ENCODE results near the gene CACNA1D.

Gene CACNA1D

DNA sequence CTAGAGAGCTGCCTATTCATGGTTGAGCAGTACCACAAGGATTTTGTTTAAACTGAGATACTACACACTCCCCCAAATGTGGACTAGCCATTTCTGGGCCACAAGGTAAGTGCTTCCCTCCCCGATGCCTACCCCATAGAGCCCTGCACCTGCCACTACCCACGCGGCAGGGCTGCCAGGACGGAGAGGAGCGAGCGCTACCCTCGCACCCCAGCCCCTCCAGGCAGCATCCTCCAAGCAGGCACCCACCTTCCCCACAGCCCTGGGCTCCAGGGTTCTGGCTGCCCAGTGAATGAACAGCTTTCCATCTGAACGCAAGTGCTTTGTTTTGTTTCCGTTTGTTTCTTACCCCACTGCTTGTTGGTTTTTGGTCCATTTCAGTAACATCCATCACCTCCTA lies 292.6 kb downstream of the CACNA1D start:
- no peak for DNase-seq (ENCODE audit: low spot score)

DNA sequence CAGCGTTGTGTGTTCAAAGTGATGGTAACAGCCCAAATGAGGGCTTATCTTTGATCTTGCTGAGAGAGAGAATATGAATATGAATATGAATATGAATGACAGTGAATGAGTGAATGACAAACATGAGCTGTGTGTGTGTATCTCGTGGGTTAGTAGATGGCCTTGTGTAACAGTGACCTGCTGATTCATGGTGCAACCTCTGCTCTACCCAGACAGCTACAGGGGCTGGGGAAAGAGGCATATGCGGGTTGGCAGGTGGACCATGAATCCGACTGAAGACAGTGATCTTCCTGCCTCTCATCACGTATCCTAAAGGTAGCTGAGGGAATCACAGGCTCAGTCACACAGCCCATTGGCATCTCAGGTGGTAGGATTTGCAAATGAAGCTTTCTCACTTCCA lies 293.6 kb downstream of the CACNA1D start:
- no peak for DNase-seq (ENCODE audit: low spot score)

GRCh38 chr3:53789459-53789858 lies 295.0 kb downstream of the CACNA1D start:
- no peak for DNase-seq (ENCODE audit: low spot score)

- no peak for DNase-seq (ENCODE audit: low spot score)
Observed at GRCh38 chr3:53790470-53790869, 296.1 kb downstream of the CACNA1D start.

GRCh38 chr3:53791317-53791716 lies 296.9 kb downstream of the CACNA1D start:
- DNase-seq (ENCODE audit: low spot score): no peak

GRCh38 chr3:53792866-53793265 lies 298.5 kb downstream of the CACNA1D start:
- DNase-seq (ENCODE audit: low spot score): no peak

GRCh38 chr3:53794597-53794996 lies 300.2 kb downstream of the CACNA1D start:
- no peak for DNase-seq (ENCODE audit: low spot score)

DNA sequence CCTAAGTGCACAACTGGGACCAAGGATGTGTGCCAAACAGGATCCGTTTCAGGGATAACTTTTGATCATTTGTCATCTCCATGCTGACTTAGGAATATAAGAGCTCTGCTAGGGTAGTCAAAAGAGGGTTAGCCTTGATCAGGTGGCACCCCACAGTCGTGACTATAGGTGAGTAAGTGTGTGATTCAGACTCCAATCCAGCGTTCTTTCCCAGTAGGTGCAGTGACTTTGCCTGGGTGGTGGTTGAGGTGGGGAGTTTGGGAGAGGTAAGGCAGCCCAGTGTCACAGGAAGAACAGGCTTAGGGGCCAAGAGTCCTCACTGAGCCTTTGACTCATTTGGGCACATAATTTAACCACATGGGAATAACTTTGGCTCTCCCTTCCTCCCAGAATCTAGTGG lies 300.8 kb downstream of the CACNA1D start:
- DNase-seq (ENCODE audit: low spot score): no peak

- DNase-seq (ENCODE audit: low spot score): no peak
Observed at GRCh38 chr3:53795789-53796560, 301.6 kb downstream of the CACNA1D start.

GRCh38 chr3:53798144-53798543 lies 303.7 kb downstream of the CACNA1D start:
- no peak for DNase-seq (ENCODE audit: low spot score)

DNA sequence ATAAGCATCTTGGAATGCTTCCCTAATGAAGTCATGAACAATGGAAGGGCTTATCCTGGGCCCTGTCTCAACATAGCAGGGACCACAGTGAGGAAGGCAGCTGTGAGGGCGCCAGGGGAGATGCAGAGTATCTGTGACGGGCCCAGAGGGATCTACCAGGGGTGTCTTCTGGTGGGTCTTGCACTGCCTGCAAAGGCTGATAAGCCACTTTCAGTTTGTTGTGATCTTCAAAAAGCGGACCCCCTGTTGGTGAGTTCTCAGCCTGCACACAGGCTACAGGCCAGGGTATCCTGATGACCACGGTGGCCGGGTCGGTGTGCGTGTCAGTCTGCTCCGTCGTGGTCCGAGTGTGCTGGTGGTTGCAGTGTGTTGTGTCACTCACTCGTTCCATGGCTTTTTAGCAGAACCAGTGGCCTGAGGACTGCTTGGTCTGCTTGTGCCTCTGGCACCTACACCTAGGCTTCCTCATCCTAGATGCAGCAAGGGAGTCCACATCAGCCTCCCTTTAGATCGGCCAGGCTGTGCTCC lies 305.0 kb downstream of the CACNA1D start:
- DNase-seq (ENCODE audit: low spot score): no peak

- no peak for DNase-seq (ENCODE audit: low spot score)
Observed at GRCh38 chr3:53800041-53800906, 305.9 kb downstream of the CACNA1D start.

DNA sequence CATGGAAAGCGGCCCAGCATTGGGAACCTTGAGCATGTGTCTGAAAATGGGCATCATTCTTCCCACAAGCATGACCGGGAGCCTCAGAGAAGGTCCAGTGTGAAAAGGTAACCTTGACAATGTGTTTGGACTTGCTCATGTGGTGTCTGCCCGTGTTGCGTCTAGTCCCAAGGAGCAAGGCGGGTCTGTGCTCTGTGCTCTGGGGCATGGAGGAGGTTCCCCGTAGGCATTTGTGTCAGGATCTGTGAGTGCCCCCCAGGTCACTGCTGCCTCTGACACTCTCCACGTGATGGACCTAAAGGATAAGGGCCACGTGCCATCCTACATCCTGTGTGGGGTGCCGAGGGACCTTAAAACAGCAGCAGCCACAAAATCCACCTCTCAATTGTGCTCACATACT lies 306.9 kb downstream of the CACNA1D start:
- DNase-seq (ENCODE audit: low spot score): no peak

DNA sequence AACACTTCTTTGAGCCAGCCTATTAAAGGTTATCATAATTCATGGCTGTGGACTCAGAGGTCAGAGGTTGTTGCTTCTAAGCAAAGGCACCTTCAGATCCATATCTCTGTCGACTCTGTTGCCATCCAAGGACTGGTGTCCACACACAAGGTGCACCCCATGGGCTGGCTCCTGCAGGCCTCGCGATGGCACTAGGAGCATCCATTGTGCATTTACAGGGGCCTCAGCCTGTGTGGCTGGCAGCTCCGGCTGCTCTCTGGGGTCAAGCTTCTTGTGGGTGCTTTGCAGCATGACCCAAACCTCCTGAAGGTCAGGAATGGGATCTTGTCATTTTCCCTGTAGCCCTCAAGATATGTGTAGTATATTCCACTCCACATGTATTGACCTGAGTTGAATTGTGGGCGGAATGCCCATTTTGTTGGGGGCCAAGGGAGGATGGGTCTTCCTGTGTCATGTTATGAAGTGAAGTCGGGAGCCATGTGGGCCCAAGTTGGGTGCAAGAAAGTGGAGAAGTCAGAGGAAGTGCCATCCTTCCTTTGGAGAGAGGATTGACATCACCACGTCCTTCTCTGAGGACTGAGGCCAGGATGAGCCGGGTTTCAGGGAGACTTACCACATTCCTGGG lies 308.0 kb downstream of the CACNA1D start:
- DNase-seq (ENCODE audit: low spot score): no peak

- DNase-seq (ENCODE audit: low spot score): no peak
Observed at GRCh38 chr3:53803124-53803815, 308.9 kb downstream of the CACNA1D start.

DNA sequence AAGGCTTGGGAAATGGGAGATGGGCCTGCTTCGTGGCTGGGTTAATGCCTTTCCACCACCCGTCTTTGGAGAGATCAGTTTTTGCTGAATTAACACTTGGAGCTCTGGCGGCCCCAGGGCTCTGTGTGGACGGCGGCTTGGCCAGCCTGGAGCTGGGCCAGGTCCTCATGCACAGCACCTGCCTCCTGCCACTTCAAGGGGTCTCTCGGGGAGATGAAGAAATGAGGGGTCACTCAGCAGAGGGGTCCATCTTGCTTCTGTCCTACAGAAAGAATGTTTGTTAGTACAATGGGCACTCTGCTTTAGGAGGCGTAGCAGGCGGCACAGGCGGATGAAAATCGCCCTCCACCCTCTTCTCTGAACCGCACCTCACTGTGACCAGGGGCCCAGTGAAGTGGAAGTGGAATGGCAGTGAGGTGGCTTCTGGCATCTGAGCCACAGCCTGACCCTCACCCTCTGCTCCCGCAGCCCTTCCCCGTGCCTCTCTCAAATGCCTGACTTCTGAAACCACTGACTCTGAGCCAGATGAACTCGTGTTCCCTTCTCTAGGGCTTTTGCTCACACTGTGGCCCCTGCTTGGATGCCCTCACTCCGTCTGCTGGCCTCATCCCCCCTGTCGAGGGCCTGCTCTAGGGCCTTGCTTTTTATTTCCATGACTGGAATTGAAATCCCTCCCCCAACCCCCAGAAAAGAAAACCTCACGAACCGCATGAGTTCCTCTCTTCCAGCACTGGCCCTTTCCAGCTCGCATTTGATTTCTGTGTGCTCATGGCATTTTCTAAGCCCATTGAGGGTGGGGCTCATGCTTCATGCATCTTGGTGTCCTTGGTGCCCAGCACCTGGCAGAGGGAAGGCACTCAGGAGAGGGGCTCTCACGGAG lies 309.6 kb downstream of the CACNA1D start:
- no peak for DNase-seq (ENCODE audit: low spot score)

DNA sequence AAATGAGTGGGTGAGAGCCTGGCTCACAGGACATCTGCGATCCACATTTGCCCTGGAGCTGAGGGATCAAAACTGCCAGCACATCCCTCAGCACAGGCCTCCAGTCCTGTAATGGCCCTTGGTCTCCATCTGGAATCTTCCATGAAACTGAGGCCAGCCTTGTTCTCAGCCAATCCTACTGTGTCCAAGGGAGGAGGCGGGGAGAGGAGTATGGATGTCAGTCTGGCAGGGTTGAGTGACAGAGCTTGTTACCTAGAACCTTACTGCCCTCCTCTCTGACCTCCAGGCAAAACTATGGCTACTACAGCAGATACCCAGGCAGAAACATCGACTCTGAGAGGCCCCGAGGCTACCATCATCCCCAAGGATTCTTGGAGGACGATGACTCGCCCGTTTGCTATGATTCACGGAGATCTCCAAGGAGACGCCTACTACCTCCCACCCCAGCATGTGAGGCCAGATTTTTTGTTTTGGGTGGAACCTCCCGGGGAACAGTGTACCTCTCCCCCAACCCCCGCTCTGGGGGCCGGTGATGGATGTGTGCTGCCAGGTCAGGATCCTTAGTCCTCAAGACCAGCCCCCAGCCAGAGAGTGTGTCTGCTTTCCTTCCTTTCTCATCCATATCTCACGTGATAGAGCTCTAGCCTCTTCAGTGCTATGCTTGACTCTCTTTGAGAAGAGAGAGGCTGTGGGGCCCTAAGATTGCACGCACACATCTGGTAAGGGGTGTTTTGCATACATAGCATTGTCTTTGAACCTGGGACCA lies 310.5 kb downstream of the CACNA1D start:
- no peak for DNase-seq (ENCODE audit: low spot score)

DNA sequence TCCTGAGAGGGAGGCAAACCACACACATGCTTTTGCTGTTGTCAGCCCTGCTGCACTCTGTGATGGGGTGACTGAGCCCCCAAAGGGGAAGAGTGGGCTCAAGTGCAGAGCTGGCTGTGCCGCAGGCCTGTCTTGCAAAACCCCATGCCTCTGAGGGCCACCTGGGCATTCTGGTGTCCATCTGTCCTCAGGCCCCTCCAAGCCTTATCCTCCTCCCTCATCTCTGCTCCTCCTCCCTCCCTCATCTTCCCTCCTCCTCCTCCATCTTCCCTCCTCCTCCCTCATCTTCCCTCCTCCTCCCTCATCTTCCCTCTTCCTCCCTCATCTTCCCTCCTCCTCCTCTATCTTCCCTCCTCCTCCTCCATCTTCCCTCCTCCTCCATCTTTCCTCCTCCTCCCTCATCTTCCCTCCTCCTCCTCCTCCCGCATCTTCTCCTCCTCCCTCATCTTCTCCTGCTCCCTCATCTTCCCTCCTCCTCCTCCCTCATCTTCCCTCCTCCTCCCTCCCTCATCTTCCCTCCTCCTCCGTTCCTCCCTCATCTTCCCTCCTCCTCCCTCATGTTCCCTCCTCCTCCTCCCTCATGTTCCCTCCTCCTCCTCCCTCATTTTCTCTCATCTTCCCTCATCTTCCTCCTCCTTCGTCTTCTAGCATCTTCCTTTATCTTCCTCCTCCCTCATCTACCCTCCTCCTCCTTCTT lies 311.2 kb downstream of the CACNA1D start:
- no peak for DNase-seq (ENCODE audit: low spot score)
